ENCODE results near the gene KHK.

The KHK gene

GRCh38 chr2:27130396-27130795 lies 43.8 kb downstream of the KHK start:
- no peak for DNase-seq

GRCh38 chr2:27131429-27131828 lies 44.9 kb downstream of the KHK start:
- no peak for DNase-seq

GRCh38 chr2:27133195-27133875 lies 46.8 kb downstream of the KHK start:
- no peak for DNase-seq

GRCh38 chr2:27133905-27134780 lies 47.6 kb downstream of the KHK start, which contains the start of gene PREB:
PREB (minus strand) TSS chr2:27134636; CDS start chr2:27134421, 215 bp downstream.
- DNase-seq: peak; percentile 93

GRCh38 chr2:27134781-27135477 lies 48.4 kb downstream of the KHK start:
- DNase-seq: no peak

- DNase-seq: no peak
Observed at GRCh38 chr2:27135478-27135955, 48.9 kb downstream of the KHK start.

- no peak for DNase-seq
Observed at GRCh38 chr2:27136751-27137150, 50.2 kb downstream of the KHK start.

- no peak for DNase-seq
Observed at GRCh38 chr2:27137322-27137935, 50.9 kb downstream of the KHK start.

- DNase-seq: no peak
Observed at GRCh38 chr2:27138111-27138510, 51.5 kb downstream of the KHK start.

GRCh38 chr2:27139310-27139709 lies 52.7 kb downstream of the KHK start, which contains the start of gene PRR30:
PRR30 (minus strand) TSS chr2:27139410; CDS start chr2:27138329, 1,081 bp downstream.
- no peak for DNase-seq

- DNase-seq: no peak
Observed at GRCh38 chr2:27143285-27143684, 56.7 kb downstream of the KHK start.

GRCh38 chr2:27145682-27146081 lies 59.1 kb downstream of the KHK start:
- DNase-seq: no peak

- no peak for DNase-seq
Observed at GRCh38 chr2:27147935-27148334, 61.4 kb downstream of the KHK start.

GRCh38 chr2:27148801-27149439 lies 62.3 kb downstream of the KHK start, which contains the start of gene TCF23:
TCF23 (plus strand) TSS chr2:27149004; CDS start chr2:27149134, 130 bp downstream.
- no peak for DNase-seq

GRCh38 chr2:27149570-27150405 lies 63.2 kb downstream of the KHK start:
- no peak for DNase-seq
